Ovary (tissue), 3 donors: ENCODE data around the gene DENND1B.

Source experiments
- CTCF ChIP-seq, 3 donors: fragments of 450-650 bp in 2 of 3; fragments of 200-600 bp in 1 of 3; IDR thresholded peaks; one replicate each; pipeline versions ENCODE4 v1.5.1 to v1.8.0; 2016 to 2022; ENCODE audit warnings: antibody characterized with exemption in 3 of 3, mild to moderate bottlenecking in 1 of 3
- EP300 ChIP-seq: sonication (generic); formaldehyde crosslinking; IDR thresholded peaks from one replicate; pipeline ENCODE4 v1.6.1; 2017; ENCODE audit warnings: antibody characterized with exemption
- donor health status: DM: no; HTN: no; CAD: no.

- TF ChIP-seq CTCF (IDR thresholded peaks at IDR 0.05): no peak
- no peak for TF ChIP-seq EP300
Observed at GRCh38 chr1:197725044-197725443, 50.2 kb downstream of the DENND1B start.
